ENCODE measurements around the gene ATP13A3. TPM values are rescaled to one million over a fixed set of nuclear protein-coding genes. Genes with fewer than 3 reads are reported as not detected.

The ATP13A3 gene
- total RNA-seq, 2 experiments from 2014 or later = 61.4 to 107 TPM

DNA sequence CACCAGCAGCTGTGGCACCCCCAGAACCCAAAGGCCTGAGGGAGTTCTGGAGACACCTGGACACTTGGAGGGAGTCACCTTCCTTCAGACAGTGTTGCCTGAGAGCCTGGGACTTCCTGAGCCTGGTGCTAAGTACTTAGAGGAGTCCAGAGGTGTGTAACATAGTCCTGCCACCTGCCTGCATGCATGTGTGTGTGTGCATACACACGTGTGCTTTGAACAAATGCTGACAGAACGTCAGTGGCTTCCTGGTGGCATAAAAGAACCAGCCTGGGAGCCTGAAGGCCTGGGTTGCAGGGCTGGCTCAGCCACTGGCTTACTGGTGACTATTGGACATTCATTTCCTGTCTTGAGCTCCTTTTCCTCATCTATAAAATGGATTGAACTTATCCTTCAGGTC lies 132.5 kb downstream of the ATP13A3 start:
- ChIA-PET CTCF (interaction anchor here (4.5 kb wide), 1 partner anchor 12 kb away, joined by 21 read pairs; no protein-coding TSS in a partner anchor), POLR2A (no interaction called here)
- ATAC-seq (no peak), DNase-seq (no peak)
- Mint-ChIP-seq H3K9me3 (ENCODE audit: low read depth) (no peaks in the 10 kb centered on the region), H3K27ac (no peak overlapping the region), H3K4me3 (no peak overlapping the region), H3K27me3 (no peaks in the 10 kb centered on the region), H3K36me3 (ENCODE audit: low read depth) (no peaks in the 10 kb centered on the region), H3K4me1 (no peaks in the 10 kb centered on the region)
- intact Hi-C loops (cut with DNase I, micrococcal nuclease) = no loop called here

Other genes starting within 250 kb of the ATP13A3 start
- not detected for gene CPN2, start 135.7 kb downstream of the ATP13A3 start, total RNA-seq
- under 1 TPM in 1 of 2 experiments, not detected in 1; 0.04 TPM for gene LRRC15, start 117.3 kb downstream of the ATP13A3 start, total RNA-seq
- gene GP5, start 87.7 kb downstream of the ATP13A3 start, total RNA-seq = under 1 TPM; 0.37 to 0.39 TPM
- 1 to 10 TPM; 3.7 to 4.7 TPM for gene TMEM44, start 146.4 kb upstream of the ATP13A3 start, total RNA-seq
- gene LSG1, start 185.2 kb upstream of the ATP13A3 start, total RNA-seq = 10 to 100 TPM; 41.4 to 43.9 TPM
- gene FAM43A, start 198.9 kb upstream of the ATP13A3 start, total RNA-seq = 1 to 10 TPM; 5.0 to 5.1 TPM